ENCODE data around the gene RERE.

Gene RERE

DNA sequence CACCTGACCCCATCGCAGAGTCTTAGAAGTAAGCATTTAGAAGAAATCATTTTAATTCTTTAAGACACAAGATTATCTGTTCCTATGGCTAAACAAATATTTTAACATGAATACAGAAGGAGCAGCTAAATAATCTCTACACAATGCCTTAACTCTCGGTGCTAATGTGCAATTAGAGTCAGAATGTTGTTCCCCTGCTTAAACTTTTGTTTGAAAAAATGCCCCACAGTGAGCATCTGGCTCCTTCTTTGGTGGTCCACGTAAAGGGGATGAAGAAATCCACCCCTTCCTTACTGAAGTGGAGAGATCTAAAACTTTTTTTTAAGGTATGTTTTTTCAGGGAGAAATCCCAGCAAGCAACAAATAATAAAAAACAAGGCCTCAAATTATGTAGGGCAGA lies 444.3 kb downstream of the RERE start:
- no peak overlapping the region for H3K4me3 ChIP-seq (ENCODE audit: low read depth, low read length)
- TF ChIP-seq, protein P1, sequence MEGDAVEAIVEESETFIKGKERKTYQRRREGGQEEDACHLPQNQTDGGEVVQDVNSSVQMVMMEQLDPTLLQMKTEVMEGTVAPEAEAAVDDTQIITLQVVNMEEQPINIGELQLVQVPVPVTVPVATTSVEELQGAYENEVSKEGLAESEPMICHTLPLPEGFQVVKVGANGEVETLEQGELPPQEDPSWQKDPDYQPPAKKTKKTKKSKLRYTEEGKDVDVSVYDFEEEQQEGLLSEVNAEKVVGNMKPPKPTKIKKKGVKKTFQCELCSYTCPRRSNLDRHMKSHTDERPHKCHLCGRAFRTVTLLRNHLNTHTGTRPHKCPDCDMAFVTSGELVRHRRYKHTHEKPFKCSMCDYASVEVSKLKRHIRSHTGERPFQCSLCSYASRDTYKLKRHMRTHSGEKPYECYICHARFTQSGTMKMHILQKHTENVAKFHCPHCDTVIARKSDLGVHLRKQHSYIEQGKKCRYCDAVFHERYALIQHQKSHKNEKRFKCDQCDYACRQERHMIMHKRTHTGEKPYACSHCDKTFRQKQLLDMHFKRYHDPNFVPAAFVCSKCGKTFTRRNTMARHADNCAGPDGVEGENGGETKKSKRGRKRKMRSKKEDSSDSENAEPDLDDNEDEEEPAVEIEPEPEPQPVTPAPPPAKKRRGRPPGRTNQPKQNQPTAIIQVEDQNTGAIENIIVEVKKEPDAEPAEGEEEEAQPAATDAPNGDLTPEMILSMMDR (IDR thresholded peaks at IDR 0.05; ENCODE audit: control insufficient read depth, extremely low read depth, insufficient read depth), result no peak
- DNase-seq (ENCODE audit: low read depth), result no peak

GRCh38 chr1:8371372-8371991 lies 446.0 kb downstream of the RERE start:
- H3K4me3 ChIP-seq (ENCODE audit: low read depth, low read length), result no peak overlapping the region
- no peak for DNase-seq (ENCODE audit: low read depth)
- TF ChIP-seq, protein P1 (IDR thresholded peaks at IDR 0.05; ENCODE audit: control insufficient read depth, extremely low read depth, insufficient read depth), result no peak

DNA sequence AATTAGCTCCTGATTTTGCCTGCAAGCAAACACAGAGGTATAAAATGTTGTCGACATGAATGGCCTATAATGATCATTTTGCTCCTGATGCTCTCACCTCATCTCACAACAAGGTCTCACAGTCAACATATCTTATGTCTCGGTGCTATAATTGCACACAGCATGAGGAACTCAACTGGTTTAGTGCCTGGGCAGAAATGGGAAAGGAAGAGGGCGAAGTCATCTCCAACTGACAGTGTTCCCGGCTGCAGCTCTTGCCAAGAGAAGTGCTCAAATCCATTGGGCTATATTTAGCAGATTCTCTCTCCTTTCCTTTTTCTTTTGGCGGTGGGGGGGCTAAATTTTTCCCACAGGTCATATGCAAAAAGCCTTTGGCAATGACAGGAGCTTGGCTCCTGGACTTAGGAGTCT lies 446.5 kb downstream of the RERE start:
- TF ChIP-seq, protein P1 (IDR thresholded peaks at IDR 0.05; ENCODE audit: control insufficient read depth, extremely low read depth, insufficient read depth), result no peak
- no peak overlapping the region for H3K4me3 ChIP-seq (ENCODE audit: low read depth, low read length)
- no peak for DNase-seq (ENCODE audit: low read depth)

DNA sequence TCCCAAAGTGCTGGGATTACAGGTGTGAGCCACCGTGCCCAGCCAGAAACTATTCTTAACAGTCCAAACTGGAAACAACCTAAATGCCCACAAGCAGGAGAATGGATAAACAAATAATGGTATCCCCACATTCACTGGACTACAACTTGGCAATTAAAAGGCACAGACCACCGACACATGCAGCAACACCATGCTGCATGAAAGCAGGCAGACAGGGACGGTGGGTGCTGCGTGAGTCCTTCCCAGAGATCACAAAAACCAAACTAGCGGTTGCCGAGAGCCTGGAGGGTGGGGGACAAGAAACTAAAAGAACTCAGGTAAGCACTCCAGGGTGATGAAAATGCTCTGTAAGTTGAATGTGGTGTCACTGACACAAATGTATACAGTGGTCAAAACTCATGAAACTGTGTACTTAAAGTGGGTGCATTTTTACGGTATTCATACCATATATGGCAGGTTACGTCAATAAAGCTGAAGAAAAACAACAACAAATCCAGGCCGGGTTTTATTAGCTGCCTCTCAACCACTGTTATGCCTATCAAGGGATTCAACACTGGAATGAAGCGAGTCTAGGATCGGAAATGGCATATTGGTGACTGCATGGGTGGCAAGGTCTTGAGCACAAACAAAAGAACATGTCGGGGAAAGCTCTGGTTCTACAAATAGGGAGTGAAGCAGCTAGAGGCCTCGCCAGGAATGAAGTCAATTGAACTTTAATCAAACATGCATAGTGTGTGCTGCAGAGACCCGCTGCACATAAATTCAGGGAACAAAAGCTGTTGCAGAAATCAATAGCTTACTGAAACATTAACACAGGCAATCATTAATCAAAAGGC lies 447.2 kb downstream of the RERE start:
- no peak for DNase-seq (ENCODE audit: low read depth)
- H3K4me3 ChIP-seq (ENCODE audit: low read depth, low read length), result no peak overlapping the region
- TF ChIP-seq, protein P1 (IDR thresholded peaks at IDR 0.05; ENCODE audit: control insufficient read depth, extremely low read depth, insufficient read depth), result no peak

DNA sequence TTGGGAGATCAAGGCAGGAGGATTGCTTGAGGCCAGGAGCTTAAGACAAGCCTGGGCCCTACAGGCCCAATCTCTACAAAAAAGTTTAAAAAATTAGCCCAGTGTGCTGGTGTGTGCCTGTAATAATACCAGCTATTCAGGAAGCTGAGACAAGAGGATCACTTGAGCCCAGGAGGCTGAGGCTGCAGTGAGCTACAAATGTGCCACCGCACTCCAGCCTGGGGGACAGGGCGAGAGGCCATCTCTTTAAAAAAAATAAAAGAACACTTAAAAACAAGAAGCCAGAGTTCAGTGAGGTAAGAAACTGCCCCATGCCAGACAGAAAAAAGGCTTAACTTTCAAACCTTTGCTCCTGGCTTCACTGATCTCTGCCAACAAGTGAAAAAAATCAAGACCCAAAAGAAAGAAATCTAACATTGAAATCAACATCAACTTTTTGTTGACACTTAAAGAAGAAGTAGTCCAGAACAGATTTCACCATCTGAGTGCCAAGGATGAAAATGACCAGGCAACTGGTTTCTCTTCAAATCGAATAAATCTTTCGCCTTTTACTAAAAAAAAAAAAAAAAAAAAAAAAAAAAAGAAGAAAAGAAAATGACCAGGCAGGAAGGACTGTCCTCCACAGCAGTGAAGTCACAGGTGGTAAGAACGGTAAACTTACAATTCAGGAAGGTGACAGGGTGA lies 448.3 kb downstream of the RERE start:
- H3K4me3 ChIP-seq (ENCODE audit: low read depth, low read length), result no peak overlapping the region
- DNase-seq (ENCODE audit: low read depth), result no peak
- TF ChIP-seq, protein P1 (IDR thresholded peaks at IDR 0.05; ENCODE audit: control insufficient read depth, extremely low read depth, insufficient read depth), result no peak

GRCh38 chr1:8367571-8368194 lies 449.8 kb downstream of the RERE start:
- H3K4me3 ChIP-seq (ENCODE audit: low read depth, low read length), result no peak overlapping the region
- TF ChIP-seq, protein P1 (IDR thresholded peaks at IDR 0.05; ENCODE audit: control insufficient read depth, extremely low read depth, insufficient read depth), result no peak
- DNase-seq (ENCODE audit: low read depth), result no peak
